DMS 273 (cell line): ENCODE data around the gene HCN1.
"Not testable (repeated sequence)": the region's sequence is repeated elsewhere in the genome, so short reads cannot be mapped to it uniquely, and the experiment has no call there.

ENCODE experiments used
- DNase-seq: peaks from one replicate; lab custom pipeline; 2025; ENCODE audit not compliant: unreplicated experiment; lab: John Stamatoyannopoulos, UW

The HCN1 gene

GRCh38 chr5:45312627-45313026 lies 383.6 kb downstream of the HCN1 start:
- DNase-seq: not testable (repeated sequence)

GRCh38 chr5:45295231-45295630 lies 400.9 kb downstream of the HCN1 start:
- DNase-seq: no peak

- no peak for DNase-seq
These were observed 407.4 kb downstream of the HCN1 start for GRCh38 chr5:45288746-45289145.

- DNase-seq: no peak
These were observed 411.7 kb downstream of the HCN1 start for GRCh38 chr5:45284436-45284835.

GRCh38 chr5:45281081-45281480 lies 415.1 kb downstream of the HCN1 start:
- DNase-seq: no peak

GRCh38 chr5:45279109-45279508 lies 417.1 kb downstream of the HCN1 start:
- DNase-seq: no peak

- no peak for DNase-seq
These were observed 418.3 kb downstream of the HCN1 start for GRCh38 chr5:45277860-45278259.

- no peak for DNase-seq
These were observed 421.9 kb downstream of the HCN1 start for GRCh38 chr5:45274241-45274640.

GRCh38 chr5:45271626-45272025 lies 424.6 kb downstream of the HCN1 start:
- DNase-seq: no peak

- DNase-seq: no peak
These were observed 431.7 kb downstream of the HCN1 start for GRCh38 chr5:45264447-45264846.

- no peak for DNase-seq
These were observed 434.1 kb downstream of the HCN1 start for GRCh38 chr5:45262061-45262590.

GRCh38 chr5:45261125-45261524 lies 435.1 kb downstream of the HCN1 start:
- no peak for DNase-seq

GRCh38 chr5:45260292-45260691 lies 435.9 kb downstream of the HCN1 start:
- no peak for DNase-seq

GRCh38 chr5:45252978-45253377 lies 443.2 kb downstream of the HCN1 start:
- DNase-seq: no peak

GRCh38 chr5:45252541-45252940 lies 443.6 kb downstream of the HCN1 start:
- DNase-seq: no peak

- DNase-seq: no peak
These were observed 470.6 kb downstream of the HCN1 start for GRCh38 chr5:45225571-45226031.

GRCh38 chr5:45205403-45205961 lies 490.7 kb downstream of the HCN1 start:
- no peak for DNase-seq
